H1 (cell line): Measurements from ENCODE around the gene ZNF506. TPM values are rescaled to one million over a fixed set of nuclear protein-coding genes. Genes with fewer than 3 reads are reported as not detected.

Experiments used
- CTCF ChIA-PET: fragments of 300-600 bp; sonication (Branson Sonifier 250); formaldehyde crosslinking; loops from one replicate; lab custom pipeline; 2021; ENCODE audit not compliant: partially characterized antibody; lab: Charles Lee
- POLR2A ChIA-PET: fragments of 300-600 bp; sonication (Branson Sonifier 250); formaldehyde crosslinking; loops from one replicate; lab custom pipeline; 2021; ENCODE audit warnings: inconsistent platforms; ENCODE audit not compliant: partially characterized antibody; lab: Charles Lee
- DNase-seq, 2 experiments: peaks; one replicate each; pipeline versions ENCODE4 v3.0.0 to v3.0.0-alpha.2; 2010 to 2022; ENCODE audit warnings: low spot score in 2 of 2, low read depth in 1 of 2, mixed read lengths in 1 of 2
- FAIRE-seq: peaks from 2 replicates; lab custom pipeline; 2011; peaks lifted over from hg19 to GRCh38; lab: Jason Lieb, UNC
- H2AFZ ChIP-seq: 2 replicates; pipeline ENCODE4 v1.8.1; 2012; ENCODE audit warnings: low read length, inconsistent platforms
- H2AK5ac ChIP-seq: 2 replicates; pipeline ENCODE4 v1.6.1; 2013; ENCODE audit warnings: low read depth, low read length
- H2BK120ac ChIP-seq: replicated peaks from 2 replicates; pipeline ENCODE3; 2013; ENCODE audit warnings: low read depth, low read length, inconsistent platforms
- H2BK12ac ChIP-seq: 2 replicates; pipeline ENCODE4 v1.6.1; 2013; ENCODE audit warnings: low read depth, low read length
- H2BK15ac ChIP-seq: 2 replicates; pipeline ENCODE4 v1.6.1; 2013; ENCODE audit warnings: low read length
- H2BK20ac ChIP-seq: 2 replicates; pipeline ENCODE4 v1.6.1; 2013; ENCODE audit warnings: low read length
- H2BK5ac ChIP-seq: 2 replicates; pipeline ENCODE4 v1.6.1; 2013; ENCODE audit warnings: low read depth, low read length
- H3K14ac ChIP-seq: 2 replicates; pipeline ENCODE4 v1.6.1; 2013; ENCODE audit warnings: inconsistent platforms; ENCODE audit not compliant: insufficient read length
- H3K18ac ChIP-seq: 2 replicates; pipeline ENCODE4 v1.6.1; 2013; ENCODE audit warnings: low read length; ENCODE audit errors: extremely low read depth
- H3K23ac ChIP-seq: 2 replicates; pipeline ENCODE4 v1.6.1; 2013; ENCODE audit warnings: inconsistent platforms; ENCODE audit not compliant: insufficient read length
- H3K23me2 ChIP-seq: 2 replicates; pipeline ENCODE4 v1.6.1; 2013; ENCODE audit warnings: low read depth, low read length
- H3K27ac ChIP-seq: 2 replicates; pipeline ENCODE4 v1.6.1; 2011; ENCODE audit warnings: low read depth, low read length, inconsistent platforms
- H3K27me3 ChIP-seq, 4 experiments: replicated peaks in 1 of 4; 1 replicate in 1 of 4; 2 replicates in 3 of 4; pipeline versions ENCODE4 v1.6.1 to v1.8.1; 2011 to 2013; ENCODE audit warnings: low read length in 3 of 4, mild to moderate bottlenecking in 3 of 4, inconsistent platforms in 2 of 4, mixed read lengths in 2 of 4, moderate library complexity in 1 of 4; ENCODE audit not compliant: control insufficient read depth in 3 of 4, insufficient read depth in 3 of 4; ENCODE audit errors: extremely low read depth in 1 of 4
- H3K36me3 ChIP-seq, 4 experiments: 2 replicates each; pipeline versions ENCODE4 v1.6.1 to v1.8.1; 2011 to 2013; ENCODE audit warnings: mild to moderate bottlenecking in 4 of 4, low read length in 3 of 4, moderate library complexity in 2 of 4, control low read depth in 1 of 4, inconsistent platforms in 1 of 4; ENCODE audit not compliant: insufficient read depth in 4 of 4, control insufficient read depth in 2 of 4
- H3K4ac ChIP-seq: replicated peaks from 2 replicates; pipeline ENCODE3; 2013; ENCODE audit warnings: low read length, low read depth, mixed read lengths, inconsistent platforms; ENCODE audit not compliant: insufficient read length
- H3K4me1 ChIP-seq, 4 experiments: replicated peaks in 1 of 4; 1 replicate in 1 of 4; 2 replicates in 3 of 4; pipeline versions ENCODE4 v1.6.1 to v1.8.1; 2011 to 2013; ENCODE audit warnings: low read length in 3 of 4, inconsistent platforms in 2 of 4, mixed read lengths in 1 of 4; ENCODE audit not compliant: insufficient read depth in 4 of 4, control insufficient read depth in 3 of 4
- H3K4me2 ChIP-seq, 2 experiments: 2 replicates each; pipeline versions ENCODE4 v1.6.1 to v1.8.1; 2011 to 2013; ENCODE audit warnings: low read depth in 2 of 2, low read length in 2 of 2, control low read depth in 1 of 2, inconsistent platforms in 1 of 2, mild to moderate bottlenecking in 1 of 2; ENCODE audit not compliant: insufficient read depth in 1 of 2
- H3K4me3 ChIP-seq, 4 experiments: fragments of 200-600, 300-600 bp in 1 of 4; sonication (generic), shearing (Covaris generic), sonication (Bioruptor Twin) in 1 of 4; 2 replicates each; pipeline versions ENCODE4 v1.5.1 to v1.8.1; 2011 to 2016; ENCODE audit warnings: low read length in 4 of 4, low read depth in 3 of 4, control low read depth in 2 of 4, inconsistent platforms in 2 of 4, mild to moderate bottlenecking in 2 of 4, mixed read lengths in 1 of 4, moderate library complexity in 1 of 4; ENCODE audit not compliant: insufficient read depth in 2 of 4; ENCODE audit errors: extremely low read depth in 1 of 4
- H3K56ac ChIP-seq: replicated peaks from 2 replicates; pipeline ENCODE3; 2013; ENCODE audit warnings: low read depth, mild to moderate bottlenecking, mixed read lengths, low read length, inconsistent platforms; ENCODE audit not compliant: insufficient read length
- H3K79me1 ChIP-seq: 2 replicates; pipeline ENCODE4 v1.6.1; 2013; ENCODE audit warnings: low read depth, low read length, control low read depth
- H3K79me2 ChIP-seq, 2 experiments: 2 replicates each; pipeline versions ENCODE4 v1.6.1 to v1.8.1; 2012 to 2013; ENCODE audit warnings: low read length in 2 of 2, mild to moderate bottlenecking in 2 of 2, inconsistent platforms in 1 of 2; ENCODE audit not compliant: insufficient read depth in 2 of 2, control insufficient read depth in 1 of 2
- H3K9ac ChIP-seq, 4 experiments: replicated peaks in 1 of 4; 1 replicate in 1 of 4; 2 replicates in 3 of 4; pipeline versions ENCODE4 v1.6.1 to v1.8.1; 2011 to 2013; ENCODE audit warnings: low read depth in 3 of 4, low read length in 3 of 4, control low read depth in 2 of 4, mild to moderate bottlenecking in 2 of 4, moderate library complexity in 2 of 4, inconsistent platforms in 1 of 4; ENCODE audit errors: extremely low read depth in 1 of 4
- H3K9me3 ChIP-seq, 2 experiments: 2 replicates each; pipeline versions ENCODE4 v1.6.1 to v1.8.1; 2012 to 2013; ENCODE audit warnings: mild to moderate bottlenecking in 2 of 2, moderate library complexity in 2 of 2, control low read depth in 1 of 2, inconsistent platforms in 1 of 2, low read depth in 1 of 2, low read length in 1 of 2, mixed read lengths in 1 of 2; ENCODE audit not compliant: insufficient read depth in 2 of 2
- H4K20me1 ChIP-seq, 2 experiments: replicated peaks in 1 of 2; 2 replicates each; pipeline versions ENCODE3 to v1.8.1; 2011 to 2013; ENCODE audit warnings: inconsistent platforms in 2 of 2, low read length in 2 of 2, mild to moderate bottlenecking in 1 of 2; ENCODE audit not compliant: insufficient read depth in 2 of 2, control insufficient read depth in 1 of 2
- H4K5ac ChIP-seq: 2 replicates; pipeline ENCODE4 v1.6.1; 2013; ENCODE audit warnings: low read length, low read depth, mixed read lengths, inconsistent platforms; ENCODE audit not compliant: insufficient read length
- H4K8ac ChIP-seq: 2 replicates; pipeline ENCODE4 v1.8.0; 2013; ENCODE audit warnings: mild to moderate bottlenecking, moderate library complexity, low read length, inconsistent platforms; ENCODE audit not compliant: insufficient read depth; ENCODE audit errors: extremely low read depth
- H4K91ac ChIP-seq: replicated peaks from 2 replicates; pipeline ENCODE3; 2013; ENCODE audit warnings: low read length, mixed read lengths, inconsistent platforms; ENCODE audit not compliant: insufficient read length
- GTF2F1 ChIP-seq: IDR thresholded peaks from 2 replicates; pipeline ENCODE4 v1.6.1; 2012; ENCODE audit warnings: low read depth, low read length, improper control_type of control experiment, borderline replicate concordance
- YY1 ChIP-seq: IDR thresholded peaks from 2 replicates; pipeline ENCODE4 v1.6.1; 2011; ENCODE audit warnings: low read depth, mild to moderate bottlenecking, low read length
- ZNF274 ChIP-seq: IDR thresholded peaks from 2 replicates; pipeline ENCODE4 v1.7.0; 2012; ENCODE audit warnings: low read length, borderline replicate concordance; ENCODE audit errors: extremely low read depth
- WGBS, 2 experiments: shearing (Covaris generic) in 1 of 2; methylation state at CpG; one replicate each; pipeline versions ENCODE4 v1.1.6 to v1.1.7; 2013 to 2015; ENCODE audit warnings: low lambda C conversion rate in 2 of 2, mixed read lengths in 2 of 2, inconsistent platforms in 1 of 2, low coverage in 1 of 2, missing lambda C conversion rate in 1 of 2; ENCODE audit not compliant: insufficient replicate concordance in 2 of 2, insufficient coverage in 1 of 2, insufficient read length in 1 of 2; ENCODE audit errors: extremely low coverage in 1 of 2, missing lambda C conversion rate in 1 of 2; 5-methylcytosine and 5-hydroxymethylcytosine counted together
- polyA plus RNA-seq, 7 experiments: library from polyadenylated mRNA; depleted of rRNA in 3 of 7; stranded (reverse) in 5 of 7; unstranded in 2 of 7; fragments of >200 nt in 5 of 7; fragments of 200-250 nt in 2 of 7; gene quantifications; 1 replicate in 5 of 7; 2 replicates in 1 of 7; 4 replicates in 1 of 7; pipeline versions ENCODE4 v1.2.1 to v1.2.3, GENCODE V29; 2011 to 2013; ENCODE audit warnings: missing spikeins in 2 of 7, mixed read lengths in 2 of 7
- total RNA-seq: library from RNA; stranded (reverse); fragmentation: NEBNext Ultra II Directional; extraction: Animal tissue kit (Norgen Biotek cat#: 25700); gene quantifications from 2 replicates; pipeline ENCODE4 v1.2.1, GENCODE V29; 2021

The ZNF506 gene
- total and polyA plus RNA-seq, 2 of the 8 experiments (the other 6 are each of a cell fraction or from before 2014, with no cell fraction given) = 4.5 to 8.3 TPM

DNA sequence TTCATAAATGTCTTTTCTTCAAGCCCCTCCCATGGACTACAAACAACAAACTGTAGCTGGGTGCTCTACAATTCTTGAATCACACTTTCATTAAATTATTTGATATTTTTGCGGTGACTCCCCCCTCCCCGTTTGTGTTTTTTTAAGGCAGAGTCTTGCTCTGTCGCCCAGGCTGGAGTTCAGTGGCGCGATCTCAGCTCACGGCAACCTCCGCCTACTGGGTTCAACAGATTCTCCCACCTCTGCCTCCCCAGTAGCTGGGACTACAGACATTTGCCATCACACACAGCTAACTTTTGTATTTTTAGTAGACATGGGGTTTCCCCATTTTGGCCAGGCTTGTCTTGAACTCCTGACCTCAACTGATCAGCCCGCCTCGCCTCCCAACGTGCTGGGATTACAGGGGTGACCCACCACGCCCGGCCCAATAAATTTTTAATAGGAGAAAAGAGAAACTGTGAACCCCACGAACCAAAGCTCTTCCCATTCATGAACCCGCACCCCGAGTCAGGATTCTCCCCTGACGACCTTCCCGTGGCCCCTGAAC lies 703 bp downstream of the ZNF506 start:
- Histone ChIP-seq H3K18ac (no peak overlapping the region), H3K4me2 (peak overlapping the region; percentile 47 to 86), H3K36me3 (no peaks in the 10 kb centered on the region), H3K23ac (no peak overlapping the region), H3K14ac (no peak overlapping the region), H2AFZ (no peak overlapping the region), H2BK5ac (0 out of 2 replicates have a peak overlapping the region, but pooled peaks have one; percentile 98), H4K20me1 (no peaks in the 10 kb centered on the region), H2BK12ac (no peak overlapping the region), H2AK5ac (no peak overlapping the region), H2BK15ac (no peak overlapping the region), H3K27me3 (no peaks in the 10 kb centered on the region), H4K8ac (peak overlapping the region; percentile 68; the same call in 1 of the 2 replicates), H4K91ac (no peak overlapping the region), H3K79me2 (peaks cover 0 to 32% of the 10 kb centered on the region in 2 experiments; a peak in 2 of 4 replicates), H3K4ac (no peak overlapping the region), H3K9me3 (0 out of 4 replicates have a peak, but pooled peaks cover 0 to 3% of the 10 kb centered on the region in 2 experiments), H3K9ac (peak overlapping the region in 3 of 4 experiments; percentile 86 to 94 (median 91); a peak in 6 of 7 replicates), H3K56ac (no peak overlapping the region), H3K4me1 (no peaks in the 10 kb centered on the region), H4K5ac (peak overlapping the region; percentile 96), H2BK120ac (no peak overlapping the region), H3K4me3 (peak overlapping the region; percentile 94 to 100 (median 99)), H3K23me2 (no peaks in the 10 kb centered on the region), H2BK20ac (no peak overlapping the region), H3K79me1 (no peaks in the 10 kb centered on the region; the same call in 1 of the 2 replicates), H3K27ac (peak overlapping the region; percentile 94)
- ChIA-PET CTCF (interaction anchor here (0.6 to 1.6 kb wide), 6 partner anchors 8 to 792 kb away, joined by 3 to 8 read pairs (median 3); no protein-coding TSS in a partner anchor), POLR2A (interaction anchor here (1.0 to 3.3 kb wide), 15 partner anchors 8 to 158 kb away, joined by 3 to 31 read pairs (median 5); partner anchors contain the start of genes ATP13A1, ZNF101, ZNF253 and ZNF93)
- 20% methylated on average over 15 of the region's 17 CpGs; no CpG with 5 or more reads in 1 of the 2 experiments for WGBS, 2 experiments
- no peak for FAIRE-seq
- no peak for DNase-seq
- TF ChIP-seq YY1 = no peak
- TF ChIP-seq GTF2F1 = no peak
- no peak for TF ChIP-seq ZNF274
